ENCODE data around the gene WRNIP1.

- TF ChIP-seq CTCF (IDR thresholded peaks at IDR 0.05) (no peak), POLR2A (IDR thresholded peaks at IDR 0.05) (no peak)
Observed at GRCh38 chr6:2784061-2784460, 18.9 kb downstream of the WRNIP1 start.
